GM12875 (cell line): ENCODE data around the gene GPR15.
A peak's percentile ranks its signal among the peaks of the same experiment; 100 is the strongest.

Experiments used
- H3K4me3 ChIP-seq: one replicate; pipeline ENCODE4 v1.5.1; 2011; ENCODE audit warnings: low read depth, low read length, control low read depth
- CTCF ChIP-seq: IDR thresholded peaks from 2 replicates; pipeline ENCODE4 v1.5.1; 2011; ENCODE audit warnings: low read depth, mild to moderate bottlenecking, control low read depth, inconsistent platforms, low read length, moderate library complexity, borderline replicate concordance; ENCODE audit not compliant: insufficient read depth

GPR15 gene

GRCh38 chr3:98531622-98532274 is at the start of gene GPR15:
GPR15 (plus strand) TSS chr3:98531978; CDS start chr3:98532034, 56 bp downstream.
- H3K4me3 ChIP-seq = peak within 1 kb of the TSS; percentile 82
- TF ChIP-seq CTCF = no peak

- no peak overlapping the region for H3K4me3 ChIP-seq
- no peak for TF ChIP-seq CTCF
Measured at GRCh38 chr3:98482717-98483482, 48.9 kb upstream of the GPR15 start.

- no peak for TF ChIP-seq CTCF
- H3K4me3 ChIP-seq = no peak overlapping the region
Measured at GRCh38 chr3:98483626-98484025, 48.2 kb upstream of the GPR15 start.

GRCh38 chr3:98497381-98497780 is 34.4 kb upstream of the GPR15 start, which contains the start of gene OR5K2:
OR5K2 (plus strand) TSS chr3:98497681; CDS start chr3:98497681, 0 bp downstream.
- no peak for TF ChIP-seq CTCF
- no peak within 1 kb of the TSS for H3K4me3 ChIP-seq

- no peak for TF ChIP-seq CTCF
- H3K4me3 ChIP-seq = no peak overlapping the region
Measured at GRCh38 chr3:98500019-98500418, 31.8 kb upstream of the GPR15 start.

GRCh38 chr3:98501270-98501669 is 30.5 kb upstream of the GPR15 start:
- H3K4me3 ChIP-seq = no peak overlapping the region
- no peak for TF ChIP-seq CTCF
